Eye (tissue), 1 donor: Measurements from ENCODE around the gene ELF3.
"Not testable (repeated sequence)": the region's sequence is repeated elsewhere in the genome, so short reads cannot be mapped to it uniquely, and the experiment has no call there.

Experiments
- DNase-seq: peaks from one replicate; pipeline ENCODE4 v3.0.0-alpha.2; 2015

The ELF3 gene

DNA sequence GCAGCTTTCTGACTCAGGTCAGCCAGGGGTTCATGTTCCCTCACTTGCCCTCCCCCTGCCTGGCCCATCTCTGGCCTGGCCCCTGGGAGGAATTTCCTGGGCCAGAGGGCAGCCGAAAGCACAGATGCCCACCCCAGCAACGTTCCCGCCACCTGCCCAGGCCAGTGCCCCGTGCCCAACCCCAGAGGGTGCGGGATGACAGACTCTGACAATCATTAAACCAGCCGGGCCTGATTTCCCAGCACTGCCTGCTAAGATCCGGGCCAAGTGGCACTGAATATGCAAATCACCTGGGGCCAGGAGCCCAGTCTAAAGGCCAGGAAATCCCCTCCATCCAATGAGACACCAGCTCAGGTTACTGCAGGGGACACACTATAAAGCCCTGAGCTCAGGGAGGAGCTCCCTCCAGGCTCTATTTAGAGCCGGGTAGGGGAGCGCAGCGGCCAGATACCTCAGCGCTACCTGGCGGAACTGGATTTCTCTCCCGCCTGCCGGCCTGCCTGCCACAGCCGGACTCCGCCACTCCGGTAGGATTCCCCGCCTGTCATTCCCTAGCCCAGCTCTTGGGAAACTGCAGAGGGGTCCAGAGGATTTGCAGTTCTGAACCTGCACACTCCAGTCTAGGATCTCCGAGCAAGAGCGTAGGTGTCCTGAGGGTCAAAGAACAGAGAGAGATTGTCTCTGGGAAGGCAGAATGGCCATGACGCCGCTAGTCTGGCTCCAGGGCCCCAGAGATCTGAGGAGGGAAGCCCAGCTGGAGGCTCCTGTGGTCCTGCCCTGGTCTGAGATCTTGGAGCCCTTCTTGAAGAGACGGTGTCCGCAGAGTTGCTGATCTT lies at the start of gene ELF3:
TSS of gene ELF3 (plus strand) at position 408 of the 836 bp plus-strand sequence. CDS start 550 bp downstream, outside the sequence.
- peak; percentile 58 for DNase-seq

GRCh38 chr1:201962382-201962781 lies 48.0 kb upstream of the ELF3 start:
- not testable (repeated sequence) for DNase-seq

GRCh38 chr1:201964261-201964660 lies 46.1 kb upstream of the ELF3 start:
- no peak for DNase-seq

GRCh38 chr1:201966171-201966570 lies 44.2 kb upstream of the ELF3 start:
- DNase-seq: no peak

GRCh38 chr1:201968202-201968925 lies 42.0 kb upstream of the ELF3 start:
- no peak for DNase-seq

DNA sequence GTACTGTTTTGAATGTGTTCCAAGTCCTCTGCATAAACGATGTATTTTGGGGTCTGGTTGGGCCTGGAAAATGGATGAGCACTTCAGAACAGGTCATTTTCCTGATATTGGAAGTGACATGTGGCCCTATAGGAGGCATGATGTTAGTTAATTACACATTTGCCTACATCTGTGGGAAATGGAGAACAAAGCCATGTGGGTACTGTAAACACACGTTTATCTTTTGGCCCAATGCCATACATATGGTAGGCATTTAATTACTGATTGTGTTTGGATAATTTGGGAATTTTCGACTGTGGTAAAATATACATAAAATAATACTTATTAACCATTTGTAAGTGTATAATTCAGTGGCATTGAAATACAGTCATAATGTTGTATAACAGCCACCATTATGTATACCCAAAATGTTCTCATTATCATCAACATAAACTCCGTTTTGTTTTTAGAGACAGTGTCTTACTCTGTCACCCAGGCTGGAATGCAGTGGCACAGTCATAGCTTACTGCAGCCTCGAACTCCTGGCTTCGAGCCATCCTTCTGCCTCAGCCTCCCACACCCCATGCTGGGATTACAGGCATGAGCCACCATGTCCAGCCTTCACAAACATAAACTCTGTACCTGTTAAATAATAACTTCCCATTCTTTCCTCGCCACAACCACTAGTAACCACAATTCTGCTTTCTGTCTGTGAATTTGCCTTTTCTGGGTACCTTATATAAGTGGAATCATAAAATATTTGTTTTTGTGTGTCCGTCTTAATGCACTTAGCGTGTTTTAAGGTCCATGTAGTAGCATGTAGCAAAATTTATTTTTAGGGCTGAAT lies 39.8 kb upstream of the ELF3 start:
- DNase-seq: no peak

DNA sequence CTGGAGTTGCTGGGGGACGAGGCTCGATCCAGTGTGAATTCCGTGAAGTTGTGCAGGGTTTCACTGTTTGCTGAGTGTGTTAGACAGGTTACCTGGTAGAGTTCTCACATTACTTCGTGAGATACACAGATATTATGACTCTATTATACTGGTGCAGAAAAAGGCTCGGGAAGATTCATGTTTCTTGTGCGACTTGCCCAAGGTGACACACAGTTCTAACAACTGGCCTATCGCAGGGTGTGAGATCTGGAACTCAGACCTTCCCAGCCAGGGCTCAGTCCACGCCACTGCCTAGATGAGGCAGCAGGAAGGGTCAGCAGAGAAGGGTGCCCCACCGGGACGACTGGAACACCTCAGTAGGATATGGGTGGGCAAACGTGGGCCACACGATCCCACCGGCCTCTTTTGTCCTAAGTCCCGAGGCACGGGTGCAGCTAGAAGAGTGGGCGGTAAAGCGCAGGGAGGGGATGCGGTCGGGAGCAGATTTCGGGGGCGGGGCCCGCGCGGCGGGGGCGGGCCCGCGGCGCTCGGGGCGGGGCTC lies 28.2 kb upstream of the ELF3 start:
- peak; percentile 85 for DNase-seq

GRCh38 chr1:201982623-201983379 lies 27.6 kb upstream of the ELF3 start, which contains the start of gene RNPEP:
Gene RNPEP, plus strand, starts transcription at chr1:201982648. Its CDS starts 19 bp downstream, at chr1:201982667.
- DNase-seq: peak; percentile 90

DNA sequence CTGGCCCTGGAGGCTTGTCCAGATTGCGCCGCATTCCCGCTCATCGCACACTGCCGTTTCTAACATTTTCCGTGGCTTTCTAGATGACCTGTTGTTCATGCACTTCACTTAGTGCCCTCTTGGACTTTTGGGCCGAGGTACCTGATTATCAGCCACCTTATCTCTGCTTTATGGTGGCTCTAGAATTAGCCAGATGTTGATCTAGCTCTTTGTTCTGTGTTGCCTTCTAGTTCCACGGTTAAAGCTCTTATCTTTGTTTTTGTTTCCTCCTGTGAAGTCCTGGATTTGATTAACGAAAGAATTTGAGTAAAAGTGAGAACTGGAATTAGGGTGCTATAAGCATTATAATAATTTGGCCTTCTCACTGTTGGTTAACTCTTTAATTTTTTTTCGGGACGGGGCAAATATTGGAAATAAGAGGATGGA lies 27.0 kb upstream of the ELF3 start:
- no peak for DNase-seq

GRCh38 chr1:201984446-201984845 lies 25.9 kb upstream of the ELF3 start:
- no peak for DNase-seq

GRCh38 chr1:201985355-201985754 lies 25.0 kb upstream of the ELF3 start:
- no peak for DNase-seq

DNA sequence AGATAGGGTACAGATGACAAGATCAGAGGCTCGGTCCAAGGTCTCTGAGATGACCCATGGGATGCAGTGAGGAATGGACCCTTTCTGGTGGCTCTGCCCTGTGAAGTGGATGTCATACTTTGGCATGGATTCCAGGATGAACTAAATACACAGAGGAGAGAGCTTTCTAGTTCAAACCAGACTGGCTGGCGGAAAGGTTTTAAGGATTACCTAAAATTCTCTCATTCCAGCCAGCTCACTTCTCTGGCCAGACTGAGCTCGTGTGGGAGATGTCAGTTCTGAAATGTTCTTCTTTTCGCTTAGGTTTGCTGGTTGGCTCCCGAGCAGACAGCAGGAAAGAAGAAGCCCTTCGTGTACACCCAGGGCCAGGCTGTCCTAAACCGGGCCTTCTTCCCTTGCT lies 21.8 kb upstream of the ELF3 start:
- DNase-seq: no peak

DNA sequence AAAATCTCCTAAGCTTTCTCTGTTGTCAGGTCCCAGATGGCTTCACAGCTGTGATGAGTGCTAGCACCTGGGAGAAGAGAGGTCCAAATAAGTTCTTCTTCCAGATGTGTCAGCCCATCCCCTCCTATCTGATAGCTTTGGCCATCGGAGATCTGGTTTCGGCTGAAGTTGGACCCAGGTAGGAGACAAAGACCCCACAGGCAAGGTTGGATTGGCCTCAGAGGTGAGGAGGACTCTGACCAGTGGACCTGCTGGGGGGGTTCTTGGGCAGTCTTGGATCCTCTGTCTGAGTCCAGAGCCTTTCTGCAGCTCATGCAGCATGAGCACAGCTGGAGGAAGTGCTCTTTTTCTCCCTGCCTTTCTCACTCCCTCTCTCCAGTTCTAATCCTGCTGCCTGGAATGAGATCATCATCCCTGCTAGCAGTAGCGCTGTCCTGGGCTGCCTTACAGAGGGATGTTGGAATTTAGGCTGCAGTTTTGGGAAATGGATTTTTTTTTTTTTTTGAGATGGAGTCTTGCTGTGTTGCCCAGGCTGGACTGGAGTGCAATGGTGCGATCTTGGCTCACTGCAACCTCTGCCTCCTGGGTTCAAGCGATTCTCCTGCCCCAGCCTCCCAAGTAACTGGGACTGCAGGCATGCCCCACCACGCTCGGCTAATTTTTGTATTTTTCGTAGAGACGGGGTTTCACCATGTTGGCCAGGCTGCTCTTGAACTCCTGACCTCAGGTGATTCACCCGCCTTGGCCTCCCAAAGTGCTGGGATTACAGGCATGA lies 20.8 kb upstream of the ELF3 start:
- no peak for DNase-seq

DNA sequence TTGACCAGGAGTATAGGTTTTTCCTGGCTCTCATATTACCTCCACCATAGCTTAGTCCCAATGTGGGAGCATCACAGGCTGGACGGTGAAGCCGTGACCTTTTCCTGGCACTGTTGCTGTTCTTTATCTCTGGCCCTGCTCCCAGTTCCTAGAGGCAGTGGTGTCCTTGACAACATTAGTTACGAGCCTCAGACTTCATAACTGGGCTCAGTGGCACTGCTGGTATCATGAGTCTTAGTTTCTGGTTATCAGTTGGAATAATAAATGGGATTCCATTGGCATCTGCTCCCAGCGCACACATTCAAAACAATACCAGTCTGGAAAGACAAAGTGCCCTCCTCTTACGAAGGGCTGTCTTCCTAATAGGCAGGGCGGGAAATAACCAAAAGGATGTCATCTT lies 20.0 kb upstream of the ELF3 start:
- DNase-seq: no peak

DNA sequence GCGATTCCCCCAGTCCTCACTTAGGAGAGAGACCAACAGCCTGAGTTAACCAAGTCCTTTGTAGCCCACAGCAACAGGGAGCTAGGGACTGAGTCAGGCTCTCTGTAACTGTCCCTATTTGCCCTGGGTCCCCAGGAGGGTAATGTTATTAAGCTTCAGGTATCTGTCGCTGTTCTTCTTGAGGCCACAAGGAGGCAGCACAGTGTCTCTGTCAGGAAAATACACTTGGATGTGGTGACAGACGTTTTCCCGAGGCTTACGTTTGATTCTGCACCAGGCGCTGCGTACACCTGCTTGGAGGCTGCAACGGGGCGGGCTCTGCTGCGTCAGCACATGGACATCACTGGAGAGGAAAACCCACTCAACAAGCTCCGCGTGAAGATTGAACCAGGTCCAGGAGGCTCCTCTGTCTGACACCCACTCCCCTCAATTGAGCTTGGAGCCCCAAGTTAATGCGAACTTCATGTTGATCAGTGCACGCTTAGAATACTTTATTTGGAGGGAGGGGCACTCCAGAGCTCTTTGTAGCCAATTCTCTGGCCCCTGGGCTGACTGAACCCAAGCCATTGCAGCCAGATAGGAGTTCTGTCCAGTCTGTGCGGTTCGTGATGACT lies 10.7 kb upstream of the ELF3 start:
- DNase-seq: peak; percentile 71

DNA sequence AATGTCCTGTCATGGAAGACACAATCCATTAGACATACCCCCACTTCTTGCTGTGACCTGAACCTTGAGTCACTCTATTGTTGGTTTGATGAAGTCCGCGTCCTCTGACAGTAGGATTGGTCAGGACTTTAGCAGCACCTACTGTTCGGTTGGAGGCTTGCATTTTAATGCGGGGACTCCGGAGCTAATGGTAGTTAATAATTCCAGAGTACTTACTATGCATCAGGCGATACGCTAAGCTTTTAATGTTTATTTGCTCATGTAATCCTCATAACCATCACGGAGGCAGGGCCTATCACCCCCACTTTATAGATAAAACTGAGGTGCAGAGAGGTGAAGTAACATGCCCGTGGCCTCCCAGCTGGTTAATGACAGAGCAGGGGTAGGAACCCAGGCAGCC lies 7.9 kb upstream of the ELF3 start:
- DNase-seq: no peak

GRCh38 chr1:202004711-202005110 lies 5.7 kb upstream of the ELF3 start:
- no peak for DNase-seq

DNA sequence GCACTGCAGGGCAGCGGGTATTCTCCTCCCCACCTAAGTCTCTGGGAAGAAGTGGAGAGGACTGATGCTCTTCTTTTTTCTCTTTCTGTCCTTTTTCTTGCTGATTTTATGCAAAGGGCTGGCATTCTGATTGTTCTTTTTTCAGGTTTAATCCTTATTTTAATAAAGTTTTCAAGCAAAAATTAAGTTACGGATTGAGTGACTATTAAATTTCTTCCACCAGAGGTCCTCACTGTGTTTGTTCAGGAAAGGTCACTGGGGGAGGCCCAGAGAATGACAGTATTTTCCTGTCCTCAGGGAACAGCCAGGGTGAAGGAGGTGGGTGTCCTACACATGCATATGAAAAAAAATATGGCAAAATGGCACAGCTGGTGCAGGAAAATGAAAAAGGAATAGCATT lies 4.4 kb upstream of the ELF3 start:
- DNase-seq: peak; percentile 37

DNA sequence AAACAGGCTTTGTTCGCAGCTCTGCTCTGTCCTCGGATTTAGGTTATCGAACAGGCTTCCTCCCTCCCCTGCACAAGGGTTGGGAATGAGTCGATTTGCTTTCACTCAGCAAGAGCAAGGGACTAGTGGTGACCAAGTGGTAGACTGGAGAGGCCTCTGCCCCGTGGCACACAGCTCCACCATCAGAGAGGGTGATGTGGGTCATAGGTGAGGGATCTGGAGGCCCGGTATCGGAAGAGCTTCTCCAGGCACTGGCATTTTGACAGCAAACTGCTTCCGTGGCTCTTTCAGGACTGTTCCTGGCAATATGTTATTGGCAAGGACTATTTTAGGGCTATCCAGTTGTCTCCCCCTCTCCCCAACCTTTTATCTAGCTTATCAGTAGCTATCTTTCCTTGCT lies 3.1 kb upstream of the ELF3 start:
- no peak for DNase-seq

DNA sequence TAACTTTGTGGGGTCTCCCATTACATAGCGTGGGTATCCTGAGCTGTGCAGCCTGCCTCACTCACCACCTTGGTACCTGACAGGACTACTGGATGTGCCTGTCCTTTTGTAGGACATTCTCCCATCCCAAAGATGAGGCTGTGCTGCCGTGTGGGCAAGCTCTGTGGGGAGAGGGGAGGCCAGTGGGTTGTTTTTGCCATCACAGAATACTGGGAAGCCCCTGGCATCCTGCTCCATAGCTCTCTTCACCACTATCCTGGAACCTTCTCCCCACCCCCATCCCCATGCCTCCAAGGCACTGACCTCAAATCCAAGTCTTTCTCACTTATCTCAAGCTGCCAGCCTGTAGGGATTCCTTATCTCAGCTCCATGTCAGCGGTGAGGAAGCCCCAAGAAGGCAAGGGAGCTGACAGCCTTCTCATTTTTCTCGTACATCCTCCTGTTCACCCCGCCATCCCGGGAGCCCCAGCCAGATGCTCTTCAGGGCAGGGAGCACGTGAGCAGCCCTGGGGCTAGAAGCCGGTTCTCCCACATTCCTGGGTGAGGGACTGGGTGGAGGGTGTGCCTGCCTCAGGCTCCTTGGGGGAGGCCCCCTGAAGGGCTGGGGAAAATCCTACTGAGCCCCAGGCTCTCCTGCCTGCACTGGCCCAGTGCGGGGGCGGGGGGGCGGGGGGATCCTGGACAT lies 2.4 kb upstream of the ELF3 start:
- DNase-seq: peak; percentile 57
